IMR-90 (cell line): ENCODE measurements around the gene RXRG. TPM values are rescaled to one million over a fixed set of nuclear protein-coding genes. Genes with fewer than 3 reads are reported as not detected.

Experiments
- ATAC-seq: fragments of 200-7000 bp; cut with Tn5 transposase; 2 replicates; pipeline ENCODE4 v1.9.1; 2020; ENCODE audit warnings: low read depth, mild to moderate bottlenecking, moderate library complexity
- BruUV-seq: library from RNA; stranded (reverse); fragments of 400-500 nt; replicated peaks from 2 replicates; lab custom pipeline; 2021; lab: Mats Ljungman, UMichigan
- CTCF ChIA-PET: fragments of 300-600 bp; formaldehyde crosslinking; extraction: SDS; loops from one replicate; lab custom pipeline; 2021; ENCODE audit warnings: antibody characterized with exemption; lab: Yijun Ruan, JAX
- POLR2A ChIA-PET: fragments of 300-600 bp; sonication (Branson Sonifier 250); formaldehyde crosslinking; loops from one replicate; lab custom pipeline; 2022; ENCODE audit warnings: antibody characterized with exemption; ENCODE audit not compliant: unreplicated experiment; lab: Charles Lee
- DNase-seq: peaks from one replicate; pipeline ENCODE4 v3.0.0; 2013
- H2AFZ ChIP-seq: replicated peaks from 2 replicates; pipeline ENCODE3; 2013; ENCODE audit warnings: low read length, mild to moderate bottlenecking; ENCODE audit not compliant: poor library complexity
- H2AK5ac ChIP-seq: 2 replicates; pipeline ENCODE4 v1.6.1; 2013; ENCODE audit warnings: low read depth, low read length, inconsistent platforms
- H2AK9ac ChIP-seq: replicated peaks from 2 replicates; pipeline ENCODE3; 2013; ENCODE audit warnings: mild to moderate bottlenecking, low read depth, low read length, moderate library complexity; ENCODE audit not compliant: poor library complexity
- H2BK120ac ChIP-seq: 2 replicates; pipeline ENCODE4 v1.6.1; 2013; ENCODE audit warnings: low read depth, low read length, inconsistent platforms
- H2BK15ac ChIP-seq: 3 replicates; pipeline ENCODE4 v1.6.1; 2013; ENCODE audit warnings: low read depth, low read length, inconsistent platforms
- H2BK20ac ChIP-seq: 2 replicates; pipeline ENCODE4 v1.6.1; 2013; ENCODE audit warnings: low read depth, mild to moderate bottlenecking, inconsistent platforms, low read length, moderate library complexity
- H2BK5ac ChIP-seq: 2 replicates; pipeline ENCODE4 v1.6.1; 2013; ENCODE audit warnings: mild to moderate bottlenecking, low read depth, low read length, inconsistent platforms; ENCODE audit not compliant: poor library complexity, severe bottlenecking
- H3K14ac ChIP-seq: replicated peaks from 2 replicates; pipeline ENCODE4 v1.6.1; 2013; ENCODE audit warnings: low read depth, low read length, inconsistent platforms
- H3K18ac ChIP-seq: 2 replicates; pipeline ENCODE4 v1.6.1; 2013; ENCODE audit warnings: low read depth, low read length, control low read depth
- H3K23ac ChIP-seq: 2 replicates; pipeline ENCODE4 v1.6.1; 2013; ENCODE audit warnings: low read depth, low read length, inconsistent platforms
- H3K27ac ChIP-seq: 2 replicates; pipeline ENCODE4 v1.5.1; 2013; ENCODE audit warnings: mild to moderate bottlenecking, control low read depth, low read length; ENCODE audit not compliant: insufficient read depth
- H3K27me3 ChIP-seq: 2 replicates; pipeline ENCODE4 v1.6.1; 2013; ENCODE audit warnings: low read length; ENCODE audit not compliant: control insufficient read depth, insufficient read depth
- H3K36me3 ChIP-seq: 2 replicates; pipeline ENCODE4 v1.6.1; 2013; ENCODE audit warnings: low read length, mixed read lengths; ENCODE audit not compliant: control insufficient read depth, insufficient read depth
- H3K4ac ChIP-seq: 2 replicates; pipeline ENCODE4 v1.6.1; 2013; ENCODE audit warnings: low read depth, low read length, inconsistent platforms
- H3K4me1 ChIP-seq: 2 replicates; pipeline ENCODE4 v1.6.1; 2013; ENCODE audit warnings: low read length, mixed read lengths; ENCODE audit not compliant: control insufficient read depth, insufficient read depth
- H3K4me2 ChIP-seq: 2 replicates; pipeline ENCODE4 v1.6.1; 2013; ENCODE audit warnings: low read depth, mild to moderate bottlenecking, control low read depth, low read length, moderate library complexity
- H3K4me3 ChIP-seq: 2 replicates; pipeline ENCODE4 v1.5.1; 2013; ENCODE audit warnings: low read depth, mild to moderate bottlenecking, control low read depth, low read length, moderate library complexity; ENCODE audit not compliant: insufficient read depth
- H3K56ac ChIP-seq: 2 replicates; pipeline ENCODE4 v1.6.1; 2013; ENCODE audit warnings: low read length, inconsistent platforms; ENCODE audit not compliant: insufficient read depth; ENCODE audit errors: extremely low read depth
- H3K79me1 ChIP-seq, 2 experiments: 2 replicates each; pipeline ENCODE4 v1.6.1; 2013; ENCODE audit warnings: low read length in 2 of 2, inconsistent platforms in 1 of 2, low read depth in 1 of 2
- H3K9ac ChIP-seq: 2 replicates; pipeline ENCODE4 v1.6.1; 2013; ENCODE audit warnings: low read depth, low read length, control low read depth
- H3K9me1 ChIP-seq: 2 replicates; pipeline ENCODE4 v1.6.1; 2013; ENCODE audit warnings: low read length, inconsistent platforms; ENCODE audit not compliant: insufficient read depth
- H3K9me3 ChIP-seq: 2 replicates; pipeline ENCODE4 v1.6.1; 2013; ENCODE audit warnings: low read length; ENCODE audit not compliant: control insufficient read depth, insufficient read depth
- H4K20me1 ChIP-seq: 2 replicates; pipeline ENCODE4 v1.6.1; 2013; ENCODE audit warnings: low read length, inconsistent platforms; ENCODE audit not compliant: insufficient read depth
- H4K5ac ChIP-seq: 2 replicates; pipeline ENCODE4 v1.6.1; 2013; ENCODE audit warnings: mild to moderate bottlenecking, low read depth, low read length, control low read depth
- H4K8ac ChIP-seq, 2 experiments: 2 replicates each; pipeline ENCODE4 v1.6.1; 2013; ENCODE audit warnings: low read depth in 2 of 2, low read length in 2 of 2, control low read depth in 1 of 2, inconsistent platforms in 1 of 2
- H4K91ac ChIP-seq: 2 replicates; pipeline ENCODE4 v1.6.1; 2013; ENCODE audit warnings: low read depth, low read length, inconsistent platforms; ENCODE audit not compliant: insufficient read depth
- BHLHE40 ChIP-seq: fragments of 150-350 bp; IDR thresholded peaks from 2 replicates; pipeline ENCODE4 v1.6.1; 2016; ENCODE audit warnings: mild to moderate bottlenecking, low read depth, low read length
- CHD1 ChIP-seq: IDR thresholded peaks from 2 replicates; pipeline ENCODE4 v1.6.1; 2012; ENCODE audit warnings: low read depth, low read length, improper control_type of control experiment
- CTCF ChIP-seq: conservative IDR thresholded peaks from 2 replicates; pipeline ENCODE4 v1.5.1; 2012; ENCODE audit warnings: mild to moderate bottlenecking, low read depth, low read length, improper control_type of control experiment
- MXI1 ChIP-seq: IDR thresholded peaks from 2 replicates; pipeline ENCODE4 v1.6.1; 2012; ENCODE audit warnings: low read depth, mild to moderate bottlenecking, low read length, moderate library complexity, borderline replicate concordance
- POLR2A ChIP-seq: IDR thresholded peaks from 2 replicates; pipeline ENCODE4 v1.6.1; 2012; ENCODE audit warnings: mild to moderate bottlenecking, low read depth, low read length
- RCOR1 ChIP-seq: IDR thresholded peaks from 2 replicates; pipeline ENCODE4 v1.6.1; 2012; ENCODE audit warnings: mild to moderate bottlenecking, low read length, improper control_type of control experiment; ENCODE audit not compliant: insufficient replicate concordance
- RFX5 ChIP-seq: IDR thresholded peaks from 2 replicates; pipeline ENCODE4 v1.8.0; 2012; ENCODE audit warnings: low read depth, mild to moderate bottlenecking, low read length, moderate library complexity
- USF2 ChIP-seq: fragments of 150-350 bp; IDR thresholded peaks from 2 replicates; pipeline ENCODE4 v1.6.1; 2017; ENCODE audit warnings: mild to moderate bottlenecking, antibody characterized with exemption, low read length, low read depth
- WGBS, 2 experiments: methylation state at CpG; one replicate each; pipeline versions ENCODE4 v1.1.5 to v1.1.7; 2013; ENCODE audit warnings: missing lambda C conversion rate in 2 of 2; ENCODE audit not compliant: insufficient read length in 1 of 2; ENCODE audit errors: extremely low coverage in 2 of 2; 5-methylcytosine and 5-hydroxymethylcytosine counted together
- dilution Hi-C: fragments of 300-500 bp; cut with HindIII; formaldehyde crosslinking; loops from one replicate; pipeline ENCODE4 v1.14.3; 2018; ENCODE audit warnings: low sequenced_read_pairs; ENCODE audit not compliant: unreplicated experiment
- in situ Hi-C: fragments of 300-500 bp; cut with MboI; formaldehyde crosslinking; loops from 3 replicates; pipeline ENCODE4 v1.14.3; 2019; ENCODE audit warnings: low sequenced_read_pairs, inconsistent platforms, mixed read lengths
- intact Hi-C: fragments of 100-400 bp; cut with micrococcal nuclease; formaldehyde crosslinking; loops from 2 replicates; pipeline ENCODE4 v1.10.0; 2022
- polyA plus RNA-seq, 3 experiments: library from polyadenylated mRNA; depleted of rRNA; stranded (reverse); fragments of >200 nt; gene quantifications; 2 replicates each; pipeline ENCODE4 v1.2.3, GENCODE V29; 2012; ENCODE audit warnings: low replicate concordance in 1 of 3
- total RNA-seq: library from RNA; depleted of rRNA; stranded (reverse); fragments of >200 nt; gene quantifications from 2 replicates; pipeline ENCODE4 v1.2.3, GENCODE V29; 2012

The RXRG gene
- total and polyA plus RNA-seq, 2 of the 4 experiments (the other 2 are of a cell fraction) = not detected

- ATAC-seq = no peak
- H3K9ac ChIP-seq = no peak overlapping the region
- no peak overlapping the region for H3K18ac ChIP-seq
- no TSS peak for BruUV-seq
- TF ChIP-seq CHD1 (no peak), POLR2A (no peak), BHLHE40 (no peak), RCOR1 (no peak), CTCF (no peak), RFX5 (no peak), MXI1 (no peak), USF2 (no peak)
- no peak overlapping the region for H3K14ac ChIP-seq
- no peak overlapping the region for H4K8ac ChIP-seq
- intact Hi-C loops (no loop called here), in situ Hi-C loops (no loop called here), dilution Hi-C loops (no loop called here)
- DNase-seq = no peak
- no peaks in the 10 kb centered on the region for H3K4me1 ChIP-seq
- H2BK20ac ChIP-seq = no peak overlapping the region
- H2BK5ac ChIP-seq = no peak overlapping the region
- no peak overlapping the region for H2AK9ac ChIP-seq
- no peaks in the 10 kb centered on the region for H3K36me3 ChIP-seq
- H4K91ac ChIP-seq = no peak overlapping the region
- no CpG with 5 or more reads among the region's 2 CpGs for WGBS, 2 experiments
- H2AK5ac ChIP-seq = no peak overlapping the region
- ChIA-PET POLR2A (no interaction called here), CTCF (no interaction called here)
- no peak overlapping the region for H2AFZ ChIP-seq
- no peak overlapping the region for H4K5ac ChIP-seq
- no peak overlapping the region for H3K27ac ChIP-seq
- H3K56ac ChIP-seq = no peak overlapping the region
- H3K27me3 ChIP-seq = no peaks in the 10 kb centered on the region
- no peak overlapping the region for H3K23ac ChIP-seq
- H3K4ac ChIP-seq = no peak overlapping the region
- H3K4me3 ChIP-seq = no peak overlapping the region
- H2BK120ac ChIP-seq = no peak overlapping the region
- H3K4me2 ChIP-seq = no peak overlapping the region
- no peaks in the 10 kb centered on the region for H4K20me1 ChIP-seq
- no peaks in the 10 kb centered on the region for H3K9me3 ChIP-seq
- H3K79me1 ChIP-seq = no peaks in the 10 kb centered on the region
- H2BK15ac ChIP-seq = no peak overlapping the region
- H3K9me1 ChIP-seq = no peaks in the 10 kb centered on the region
Observed at GRCh38 chr1:165468253-165468652, 23.3 kb upstream of the RXRG start.
